ENCODE measurements around the gene FAM124B. TPM values are rescaled to one million over a fixed set of nuclear protein-coding genes. Genes with fewer than 3 reads are reported as not detected.

FAM124B gene
- total and polyA plus RNA-seq, 5 donors from 2014 or later = 1.6 to 5.2 (median 3.2) TPM

GRCh38 chr2:224378701-224379097, 23.2 kb downstream of the FAM124B start:
- no peak overlapping the region for H3K4me3 ChIP-seq (ENCODE audit: low read depth, low read length)

GRCh38 chr2:224377751-224378700, 23.9 kb downstream of the FAM124B start:
- H3K27ac Mint-ChIP-seq = no peak overlapping the region
- H3K36me3 ChIP-seq (ENCODE audit: control insufficient read depth, insufficient read depth, low read length) = no peaks in the 10 kb centered on the region
- ATAC-seq (ENCODE audit: low read depth in 2 of 2) = no peak
- H3K4me1 Mint-ChIP-seq = peaks cover 0 to 2% (median 0%) of the 10 kb centered on the region in 4 donors
- no peaks in the 10 kb centered on the region for H3K9me3 ChIP-seq (ENCODE audit: control insufficient read depth in 2 of 2, low read length in 2 of 2)
- no peak overlapping the region for H3K4me3 Mint-ChIP-seq
- H3K4me3 ChIP-seq (ENCODE audit: low read depth, low read length) = no peak overlapping the region
- H3K27me3 Mint-ChIP-seq = peaks cover 4% of the 10 kb centered on the region
- no peak overlapping the region for H3K27ac ChIP-seq (ENCODE audit: insufficient read depth, low read length, poor library complexity, severe bottlenecking)
- H3K27me3 ChIP-seq (ENCODE audit: control insufficient read depth, insufficient read depth, low read length) = no peaks in the 10 kb centered on the region
- peaks cover 0 to 2% (median 0%) of the 10 kb centered on the region in 7 donors for H3K9me3 Mint-ChIP-seq
- H3K36me3 Mint-ChIP-seq = no peaks in the 10 kb centered on the region
- no peak for DNase-seq
- H3K4me1 ChIP-seq (ENCODE audit: control insufficient read depth, insufficient read depth, low read length, poor library complexity, severe bottlenecking) = no peaks in the 10 kb centered on the region

More at GRCh38 chr2:224378701-224379097, 23.2 kb downstream of the FAM124B start:
- ATAC-seq (ENCODE audit: low read depth in 2 of 2) (no peak), DNase-seq (no peak)
- peaks cover 0 to 2% (median 0%) of the 10 kb centered on the region in 4 donors for H3K4me1 Mint-ChIP-seq
- H3K4me3 Mint-ChIP-seq = no peak overlapping the region
- H3K27me3 ChIP-seq (ENCODE audit: control insufficient read depth, insufficient read depth, low read length) = no peaks in the 10 kb centered on the region
- no peaks in the 10 kb centered on the region for H3K9me3 ChIP-seq (ENCODE audit: control insufficient read depth in 2 of 2, low read length in 2 of 2)
- no peak overlapping the region for H3K27ac Mint-ChIP-seq
- no peaks in the 10 kb centered on the region for H3K36me3 ChIP-seq (ENCODE audit: control insufficient read depth, insufficient read depth, low read length)
- H3K27me3 Mint-ChIP-seq = peaks cover 4% of the 10 kb centered on the region
- H3K36me3 Mint-ChIP-seq = no peaks in the 10 kb centered on the region
- peaks cover 0 to 2% (median 0%) of the 10 kb centered on the region in 7 donors for H3K9me3 Mint-ChIP-seq
- no peaks in the 10 kb centered on the region for H3K4me1 ChIP-seq (ENCODE audit: control insufficient read depth, insufficient read depth, low read length, poor library complexity, severe bottlenecking)
- H3K27ac ChIP-seq (ENCODE audit: insufficient read depth, low read length, poor library complexity, severe bottlenecking) = no peak overlapping the region

GRCh38 chr2:224372641-224373040, 29.3 kb downstream of the FAM124B start:
- no peak for DNase-seq
- Mint-ChIP-seq H3K4me3 (no peak overlapping the region), H3K27ac (no peak overlapping the region), H3K9me3 (peaks cover 0 to 2% (median 0%) of the 10 kb centered on the region in 7 donors), H3K36me3 (no peaks in the 10 kb centered on the region), H3K4me1 (peaks cover 0 to 5% (median 0%) of the 10 kb centered on the region in 4 donors), H3K27me3 (peaks cover 15% of the 10 kb centered on the region)
- Histone ChIP-seq H3K4me1 (ENCODE audit: control insufficient read depth, insufficient read depth, low read length, poor library complexity, severe bottlenecking) (no peaks in the 10 kb centered on the region), H3K27ac (ENCODE audit: insufficient read depth, low read length, poor library complexity, severe bottlenecking) (no peak overlapping the region), H3K36me3 (ENCODE audit: control insufficient read depth, insufficient read depth, low read length) (no peaks in the 10 kb centered on the region), H3K4me3 (ENCODE audit: low read depth, low read length) (no peak overlapping the region), H3K9me3 (ENCODE audit: control insufficient read depth in 2 of 2, low read length in 2 of 2) (no peaks in the 10 kb centered on the region), H3K27me3 (ENCODE audit: control insufficient read depth, insufficient read depth, low read length) (no peaks in the 10 kb centered on the region)
- ATAC-seq (ENCODE audit: low read depth in 2 of 2) = no peak

- H3K9me3 ChIP-seq (ENCODE audit: control insufficient read depth in 2 of 2, low read length in 2 of 2) = no peaks in the 10 kb centered on the region
- H3K4me3 ChIP-seq (ENCODE audit: low read depth, low read length) = no peak overlapping the region
- no peaks in the 10 kb centered on the region for H3K36me3 ChIP-seq (ENCODE audit: control insufficient read depth, insufficient read depth, low read length)
- Mint-ChIP-seq H3K9me3 (no peaks in the 10 kb centered on the region), H3K4me3 (no peak overlapping the region), H3K4me1 (peaks cover 0 to 3% (median 0%) of the 10 kb centered on the region in 4 donors), H3K27me3 (peaks cover 18% of the 10 kb centered on the region), H3K27ac (no peak overlapping the region), H3K36me3 (no peaks in the 10 kb centered on the region)
- no peak overlapping the region for H3K27ac ChIP-seq (ENCODE audit: insufficient read depth, low read length, poor library complexity, severe bottlenecking)
- peak in 2 of 3 donors; percentile 42 to 55 for DNase-seq
- H3K4me1 ChIP-seq (ENCODE audit: control insufficient read depth, insufficient read depth, low read length, poor library complexity, severe bottlenecking) = no peaks in the 10 kb centered on the region
- no peak for ATAC-seq (ENCODE audit: low read depth in 2 of 2)
- no peaks in the 10 kb centered on the region for H3K27me3 ChIP-seq (ENCODE audit: control insufficient read depth, insufficient read depth, low read length)
These were observed 32.8 kb downstream of the FAM124B start for GRCh38 chr2:224369028-224369632.

GRCh38 chr2:224366267-224366844, 35.6 kb downstream of the FAM124B start:
- no peak overlapping the region for H3K4me3 Mint-ChIP-seq
- no peaks in the 10 kb centered on the region for H3K27me3 ChIP-seq (ENCODE audit: control insufficient read depth, insufficient read depth, low read length)
- no peaks in the 10 kb centered on the region for H3K9me3 Mint-ChIP-seq
- no peak overlapping the region for H3K4me3 ChIP-seq (ENCODE audit: low read depth, low read length)
- H3K4me1 Mint-ChIP-seq = peaks cover 0 to 3% (median 0%) of the 10 kb centered on the region in 4 donors
- H3K27me3 Mint-ChIP-seq = peaks cover 16% of the 10 kb centered on the region
- no peaks in the 10 kb centered on the region for H3K36me3 ChIP-seq (ENCODE audit: control insufficient read depth, insufficient read depth, low read length)
- no peaks in the 10 kb centered on the region for H3K36me3 Mint-ChIP-seq
- DNase-seq = no peak
- no peak for ATAC-seq (ENCODE audit: low read depth in 2 of 2)
- H3K27ac Mint-ChIP-seq = no peak overlapping the region
- no peak overlapping the region for H3K27ac ChIP-seq (ENCODE audit: insufficient read depth, low read length, poor library complexity, severe bottlenecking)
- no peaks in the 10 kb centered on the region for H3K9me3 ChIP-seq (ENCODE audit: control insufficient read depth in 2 of 2, low read length in 2 of 2)
- no peaks in the 10 kb centered on the region for H3K4me1 ChIP-seq (ENCODE audit: control insufficient read depth, insufficient read depth, low read length, poor library complexity, severe bottlenecking)

GRCh38 chr2:224365331-224365730, 36.6 kb downstream of the FAM124B start:
- H3K36me3 Mint-ChIP-seq = no peaks in the 10 kb centered on the region
- Histone ChIP-seq H3K9me3 (ENCODE audit: control insufficient read depth in 2 of 2, low read length in 2 of 2) (no peaks in the 10 kb centered on the region), H3K27me3 (ENCODE audit: control insufficient read depth, insufficient read depth, low read length) (no peaks in the 10 kb centered on the region), H3K4me3 (ENCODE audit: low read depth, low read length) (no peak overlapping the region), H3K4me1 (ENCODE audit: control insufficient read depth, insufficient read depth, low read length, poor library complexity, severe bottlenecking) (no peaks in the 10 kb centered on the region), H3K27ac (ENCODE audit: insufficient read depth, low read length, poor library complexity, severe bottlenecking) (no peak overlapping the region), H3K36me3 (ENCODE audit: control insufficient read depth, insufficient read depth, low read length) (no peaks in the 10 kb centered on the region)
- no peaks in the 10 kb centered on the region for H3K9me3 Mint-ChIP-seq
- H3K27me3 Mint-ChIP-seq = peaks cover 15% of the 10 kb centered on the region
- H3K4me3 Mint-ChIP-seq = no peak overlapping the region
- no peak overlapping the region for H3K27ac Mint-ChIP-seq
- DNase-seq (no peak), ATAC-seq (ENCODE audit: low read depth in 2 of 2) (no peak)
- peaks cover 0 to 3% (median 0%) of the 10 kb centered on the region in 4 donors for H3K4me1 Mint-ChIP-seq

GRCh38 chr2:224363281-224363680, 38.6 kb downstream of the FAM124B start:
- no peaks in the 10 kb centered on the region for H3K4me1 ChIP-seq (ENCODE audit: control insufficient read depth, insufficient read depth, low read length, poor library complexity, severe bottlenecking)
- DNase-seq (no peak), ATAC-seq (ENCODE audit: low read depth in 2 of 2) (no peak)
- H3K36me3 ChIP-seq (ENCODE audit: control insufficient read depth, insufficient read depth, low read length) = no peaks in the 10 kb centered on the region
- Mint-ChIP-seq H3K36me3 (no peaks in the 10 kb centered on the region), H3K4me3 (no peak overlapping the region), H3K4me1 (no peaks in the 10 kb centered on the region), H3K9me3 (no peaks in the 10 kb centered on the region), H3K27ac (no peak overlapping the region), H3K27me3 (peaks cover 10% of the 10 kb centered on the region)
- H3K4me3 ChIP-seq (ENCODE audit: low read depth, low read length) = no peak overlapping the region
- H3K27ac ChIP-seq (ENCODE audit: insufficient read depth, low read length, poor library complexity, severe bottlenecking) = no peak overlapping the region
- no peaks in the 10 kb centered on the region for H3K9me3 ChIP-seq (ENCODE audit: control insufficient read depth in 2 of 2, low read length in 2 of 2)
- H3K27me3 ChIP-seq (ENCODE audit: control insufficient read depth, insufficient read depth, low read length) = no peaks in the 10 kb centered on the region

All from CD4-positive, CD25-positive, alpha-beta regulatory T cell (primary cell).